Hepatocyte (in vitro differentiated cells): ENCODE results near the gene CYP4F22. TPM values are rescaled to one million over a fixed set of nuclear protein-coding genes. Genes with fewer than 3 reads are reported as not detected.

ENCODE experiments used
- DNase-seq: peaks from one replicate; pipeline ENCODE4 v3.0.0-alpha.2; 2016; ENCODE audit warnings: low spot score
- H2AFZ ChIP-seq: fragments of 200-600 bp; sonication (generic); 2 replicates; pipeline ENCODE4 v1.6.0; 2016; ENCODE audit warnings: antibody characterized with exemption, mild to moderate bottlenecking
- H3K27ac ChIP-seq: fragments of 200-600 bp; sonication (generic); 2 replicates; pipeline ENCODE4 v1.5.1; 2016; ENCODE audit warnings: mild to moderate bottlenecking
- H3K27me3 ChIP-seq: fragments of 200-600 bp; sonication (generic); 2 replicates; pipeline ENCODE4 v1.6.1; 2016
- H3K36me3 ChIP-seq: fragments of 200-600 bp; sonication (generic); replicated peaks from 2 replicates; pipeline ENCODE4 v1.5.1; 2016; ENCODE audit warnings: low read depth; ENCODE audit not compliant: insufficient read depth
- H3K4me1 ChIP-seq: fragments of 200-600 bp; sonication (generic); 2 replicates; pipeline ENCODE4 v1.5.1; 2016; ENCODE audit warnings: mild to moderate bottlenecking, moderate library complexity; ENCODE audit not compliant: insufficient read depth
- H3K4me2 ChIP-seq: fragments of 200-600 bp; sonication (generic); 2 replicates; pipeline ENCODE4 v1.6.0; 2016
- H3K4me3 ChIP-seq: fragments of 200-600 bp; sonication (generic); 2 replicates; pipeline ENCODE4 v1.5.1; 2016; ENCODE audit warnings: mild to moderate bottlenecking
- H3K79me2 ChIP-seq: fragments of 200-600 bp; sonication (generic); 2 replicates; pipeline ENCODE4 v1.6.0; 2017; ENCODE audit warnings: mild to moderate bottlenecking
- H3K9me2 ChIP-seq: fragments of 200-600 bp; sonication (generic); replicated peaks from 2 replicates; pipeline ENCODE4 v1.6.0; 2017; ENCODE audit warnings: mild to moderate bottlenecking; ENCODE audit not compliant: insufficient read depth
- H3K9me3 ChIP-seq: fragments of 200-600 bp; sonication (generic); 2 replicates; pipeline ENCODE4 v1.5.1; 2016; ENCODE audit warnings: low read depth, mild to moderate bottlenecking
- H4K20me1 ChIP-seq: fragments of 200-600 bp; sonication (generic); 2 replicates; pipeline ENCODE4 v1.6.0; 2016; ENCODE audit warnings: mild to moderate bottlenecking; ENCODE audit not compliant: insufficient read depth, poor library complexity, severe bottlenecking
- CTCF ChIP-seq: fragments of 200-600 bp; sonication (generic); IDR thresholded peaks from 2 replicates; pipeline ENCODE4 v1.5.1; 2016; ENCODE audit warnings: antibody characterized with exemption, mild to moderate bottlenecking; ENCODE audit not compliant: poor library complexity
- EZH2 ChIP-seq: fragments of 200-600 bp; sonication (generic); IDR thresholded peaks from 2 replicates; pipeline ENCODE4 v1.6.1; 2016; ENCODE audit warnings: antibody characterized with exemption, mild to moderate bottlenecking, borderline replicate concordance
- EZH2phosphoT487 ChIP-seq: fragments of 200-600 bp; sonication (generic); IDR thresholded peaks from one replicate; pipeline ENCODE4 v1.6.1; 2018; ENCODE audit warnings: antibody characterized with exemption, mild to moderate bottlenecking, low read depth, moderate library complexity; ENCODE audit not compliant: unreplicated experiment, severe bottlenecking
- WGBS: methylation state at CpG from one replicate; pipeline ENCODE4 v1.1.6; 2016; ENCODE audit warnings: low lambda C conversion rate; ENCODE audit errors: missing lambda C conversion rate; 5-methylcytosine and 5-hydroxymethylcytosine counted together
- polyA plus RNA-seq: library from polyadenylated mRNA; unstranded; fragments of >200 nt; fragmentation: Nextera tagmentation; extraction: Ambion mirVana; gene quantifications from 2 replicates; pipeline ENCODE4 v1.2.1, GENCODE V29; 2016
- total RNA-seq: library from RNA; depleted of rRNA; stranded (reverse); fragments of >200 nt; gene quantifications from 2 replicates; pipeline ENCODE4 v1.2.3, GENCODE V29; 2014

Gene CYP4F22
- total and polyA plus RNA-seq, 2 experiments from 2014 or later = not detected

DNA sequence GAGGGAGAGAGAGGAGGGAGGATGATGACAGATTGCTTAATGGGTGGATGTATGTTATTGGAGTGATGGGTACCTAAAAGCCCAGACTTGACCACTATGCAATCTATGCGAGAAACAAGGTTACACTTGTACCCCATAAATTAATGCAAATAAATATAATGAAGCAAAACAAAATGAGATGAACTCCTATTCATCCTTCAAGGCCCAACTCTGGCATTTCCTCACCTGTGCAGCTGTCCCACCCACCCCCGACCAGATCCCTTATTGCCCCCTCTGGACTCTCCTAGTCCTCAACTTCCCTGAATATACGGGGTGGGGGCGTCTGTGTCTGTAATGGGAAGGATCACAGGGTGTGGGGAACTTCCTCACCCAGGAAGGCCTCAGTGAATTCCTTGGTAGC, 33.2 kb upstream of the CYP4F22 start:
- H3K36me3 ChIP-seq = no peaks in the 10 kb centered on the region
- H4K20me1 ChIP-seq = no peaks in the 10 kb centered on the region
- H3K4me1 ChIP-seq = no peaks in the 10 kb centered on the region
- no peak overlapping the region for H3K27ac ChIP-seq
- WGBS = 73% methylated on average over 4 of the region's 4 CpGs
- H3K4me2 ChIP-seq = no peak overlapping the region
- H3K79me2 ChIP-seq = no peaks in the 10 kb centered on the region
- H3K9me2 ChIP-seq = no peaks in the 10 kb centered on the region
- H3K27me3 ChIP-seq = no peaks in the 10 kb centered on the region
- DNase-seq = no peak
- H3K4me3 ChIP-seq = no peak overlapping the region
- no peaks in the 10 kb centered on the region for H3K9me3 ChIP-seq
- no peak overlapping the region for H2AFZ ChIP-seq
- TF ChIP-seq EZH2phosphoT487 = no peak
- TF ChIP-seq EZH2 = no peak
- no peak for TF ChIP-seq CTCF

DNA sequence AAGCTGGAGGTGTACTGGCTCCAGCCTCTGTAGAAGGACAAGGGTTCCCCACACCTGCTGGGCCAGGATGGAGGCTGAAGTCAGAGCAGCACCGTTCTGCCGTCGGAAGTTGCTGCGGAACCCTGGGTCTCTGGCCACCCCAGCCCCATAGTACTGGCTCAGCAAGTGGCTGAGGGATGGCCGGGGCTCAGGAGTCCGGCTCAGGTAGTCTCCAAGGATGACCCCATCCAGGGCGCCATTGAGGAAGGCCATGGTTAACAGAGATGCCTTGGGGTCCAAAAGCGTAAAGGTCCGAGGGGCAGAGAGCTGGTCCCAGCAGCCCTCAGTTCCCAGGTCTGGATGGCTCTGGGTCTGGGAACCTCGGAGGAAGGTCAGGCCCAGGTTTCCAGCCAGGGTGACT, 32.7 kb upstream of the CYP4F22 start:
- Histone ChIP-seq H3K79me2 (no peaks in the 10 kb centered on the region), H3K27ac (no peak overlapping the region), H2AFZ (no peak overlapping the region), H3K9me2 (no peaks in the 10 kb centered on the region), H3K4me2 (no peak overlapping the region), H3K27me3 (no peaks in the 10 kb centered on the region), H4K20me1 (no peaks in the 10 kb centered on the region), H3K4me3 (no peak overlapping the region), H3K9me3 (no peaks in the 10 kb centered on the region), H3K36me3 (no peaks in the 10 kb centered on the region), H3K4me1 (no peaks in the 10 kb centered on the region)
- 91% methylated on average over 10 of the region's 10 CpGs for WGBS
- TF ChIP-seq CTCF = no peak
- TF ChIP-seq EZH2 = no peak
- TF ChIP-seq EZH2phosphoT487 = no peak
- no peak for DNase-seq

DNA sequence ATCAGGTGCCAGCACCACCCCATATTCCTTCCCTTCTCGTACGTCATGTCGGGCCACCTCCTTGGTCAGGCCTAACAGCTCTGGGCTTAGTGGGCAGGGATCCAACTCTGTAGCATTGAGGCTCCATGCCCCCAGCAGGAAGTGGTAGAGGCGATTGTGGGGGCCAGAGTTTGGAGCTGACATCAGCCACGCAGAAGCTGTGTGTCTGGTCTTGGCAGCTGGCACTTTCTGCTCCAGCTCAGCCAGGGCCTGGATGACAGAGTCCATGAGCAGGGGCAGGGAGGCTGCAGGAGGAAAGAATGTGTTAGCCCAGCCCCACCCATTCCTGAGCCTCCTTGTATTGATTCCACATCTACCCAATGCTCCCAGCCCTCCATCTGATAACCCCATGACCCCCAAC, 32.0 kb upstream of the CYP4F22 start:
- 78% methylated on average over 5 of the region's 5 CpGs for WGBS
- H3K79me2 ChIP-seq = no peaks in the 10 kb centered on the region
- H2AFZ ChIP-seq = no peak overlapping the region
- no peaks in the 10 kb centered on the region for H4K20me1 ChIP-seq
- H3K36me3 ChIP-seq = no peaks in the 10 kb centered on the region
- no peak for DNase-seq
- H3K9me3 ChIP-seq = no peaks in the 10 kb centered on the region
- H3K9me2 ChIP-seq = no peaks in the 10 kb centered on the region
- H3K4me2 ChIP-seq = no peak overlapping the region
- H3K27me3 ChIP-seq = no peaks in the 10 kb centered on the region
- no peak overlapping the region for H3K27ac ChIP-seq
- no peaks in the 10 kb centered on the region for H3K4me1 ChIP-seq
- H3K4me3 ChIP-seq = no peak overlapping the region
- no peak for TF ChIP-seq EZH2
- no peak for TF ChIP-seq EZH2phosphoT487
- TF ChIP-seq CTCF = no peak
